HAP-1 (cell line): Measurements from ENCODE around the gene USP31.

Experiments
- DNase-seq, 2 experiments: peaks; one replicate each; pipeline ENCODE4 v3.0.0-alpha.2; 2016 to 2020; ENCODE audit warnings: low spot score in 2 of 2
- H3K27me3 ChIP-seq: fragments of 250-450 bp; sonication (Bioruptor Pico); 2 replicates; pipeline ENCODE4 v1.5.1; 2020; ENCODE audit warnings: low read depth, mild to moderate bottlenecking, moderate library complexity
- H3K36me3 ChIP-seq: fragments of 250-450 bp; sonication (Bioruptor Pico); replicated peaks from 2 replicates; pipeline ENCODE4 v1.5.1; 2020; ENCODE audit warnings: mild to moderate bottlenecking
- H3K4me1 ChIP-seq: fragments of 250-450 bp; sonication (Bioruptor Pico); 2 replicates; pipeline ENCODE4 v1.5.1; 2020; ENCODE audit warnings: mild to moderate bottlenecking
- H3K4me3 ChIP-seq: fragments of 250-450 bp; sonication (Bioruptor Pico); 2 replicates; pipeline ENCODE4 v1.5.1; 2020; ENCODE audit warnings: mild to moderate bottlenecking, moderate library complexity
- H3K9me3 ChIP-seq: fragments of 250-450 bp; sonication (Bioruptor Pico); 2 replicates; pipeline ENCODE4 v1.5.1; 2020; ENCODE audit warnings: mild to moderate bottlenecking, moderate library complexity
- in situ Hi-C: fragments of 300-500 bp; cut with MboI; formaldehyde crosslinking; loops from 3 replicates; pipeline ENCODE4 v1.14.3; 2020; ENCODE audit warnings: low sequenced_read_pairs, inconsistent platforms, mixed read lengths

The USP31 gene

GRCh38 chr16:23174622-23175021, 25.4 kb upstream of the USP31 start:
- Histone ChIP-seq H3K36me3 (no peaks in the 10 kb centered on the region), H3K27me3 (no peaks in the 10 kb centered on the region; the same call in 1 of the 2 replicates), H3K4me3 (no peak overlapping the region), H3K9me3 (no peaks in the 10 kb centered on the region), H3K4me1 (no peaks in the 10 kb centered on the region)
- peak in 1 of 2 experiments; percentile 23 for DNase-seq
- in situ Hi-C loops = loop anchor here (5.0 kb wide), 1 partner anchor 253 kb away; no protein-coding TSS in a partner anchor

GRCh38 chr16:23172994-23173393, 23.7 kb upstream of the USP31 start:
- no peak for DNase-seq
- Histone ChIP-seq H3K4me3 (no peak overlapping the region), H3K27me3 (peaks cover 4% of the 10 kb centered on the region; the same call in 1 of the 2 replicates), H3K36me3 (no peaks in the 10 kb centered on the region), H3K4me1 (no peaks in the 10 kb centered on the region), H3K9me3 (no peaks in the 10 kb centered on the region)
- in situ Hi-C loops = no loop called here

GRCh38 chr16:23172583-23172982, 23.3 kb upstream of the USP31 start:
- no peaks in the 10 kb centered on the region for H3K4me1 ChIP-seq
- H3K4me3 ChIP-seq = no peak overlapping the region
- in situ Hi-C loops = no loop called here
- DNase-seq = no peak
- no peaks in the 10 kb centered on the region for H3K36me3 ChIP-seq
- H3K9me3 ChIP-seq = no peaks in the 10 kb centered on the region
- peaks cover 4% of the 10 kb centered on the region; the same call in 1 of the 2 replicates for H3K27me3 ChIP-seq

- in situ Hi-C loops = no loop called here
- Histone ChIP-seq H3K36me3 (no peaks in the 10 kb centered on the region), H3K4me1 (no peaks in the 10 kb centered on the region), H3K4me3 (no peak overlapping the region), H3K9me3 (no peaks in the 10 kb centered on the region), H3K27me3 (peaks cover 6% of the 10 kb centered on the region; the same call in 1 of the 2 replicates)
- no peak for DNase-seq
These were observed 15.5 kb upstream of the USP31 start for GRCh38 chr16:23164736-23165135.

GRCh38 chr16:23163921-23164320, 14.7 kb upstream of the USP31 start:
- H3K4me3 ChIP-seq = no peak overlapping the region
- H3K36me3 ChIP-seq = no peaks in the 10 kb centered on the region
- H3K9me3 ChIP-seq = no peaks in the 10 kb centered on the region
- DNase-seq = no peak
- H3K27me3 ChIP-seq = peaks cover 6% of the 10 kb centered on the region; the same call in 1 of the 2 replicates
- in situ Hi-C loops = no loop called here
- H3K4me1 ChIP-seq = no peaks in the 10 kb centered on the region

GRCh38 chr16:23160574-23160973, 11.3 kb upstream of the USP31 start:
- H3K4me1 ChIP-seq = no peaks in the 10 kb centered on the region
- in situ Hi-C loops = no loop called here
- H3K4me3 ChIP-seq = no peak overlapping the region
- H3K27me3 ChIP-seq = peaks cover 2% of the 10 kb centered on the region; the same call in 1 of the 2 replicates
- no peaks in the 10 kb centered on the region for H3K9me3 ChIP-seq
- H3K36me3 ChIP-seq = no peaks in the 10 kb centered on the region
- no peak for DNase-seq

- Histone ChIP-seq H3K4me3 (no peak overlapping the region), H3K4me1 (no peaks in the 10 kb centered on the region), H3K9me3 (no peaks in the 10 kb centered on the region), H3K36me3 (no peaks in the 10 kb centered on the region), H3K27me3 (peaks cover 2% of the 10 kb centered on the region)
- in situ Hi-C loops = no loop called here
- DNase-seq = no peak
These were observed 10.8 kb upstream of the USP31 start for GRCh38 chr16:23160082-23160481.

- in situ Hi-C loops = no loop called here
- no peak for DNase-seq
These were observed 8.9 kb upstream of the USP31 start for GRCh38 chr16:23158114-23158513.

GRCh38 chr16:23156946-23157460, 7.8 kb upstream of the USP31 start:
- Histone ChIP-seq H3K27me3 (no peaks in the 10 kb centered on the region; the same call in 1 of the 2 replicates), H3K4me3 (no peak overlapping the region), H3K36me3 (no peaks in the 10 kb centered on the region), H3K4me1 (no peaks in the 10 kb centered on the region), H3K9me3 (no peaks in the 10 kb centered on the region)
- in situ Hi-C loops = no loop called here
- DNase-seq = no peak

More at GRCh38 chr16:23158114-23158513, 8.9 kb upstream of the USP31 start:
- Histone ChIP-seq H3K36me3 (no peaks in the 10 kb centered on the region), H3K9me3 (no peaks in the 10 kb centered on the region), H3K4me3 (no peak overlapping the region), H3K27me3 (no peaks in the 10 kb centered on the region; the same call in none of the 2 replicates), H3K4me1 (no peaks in the 10 kb centered on the region)

GRCh38 chr16:23156110-23156509, 6.9 kb upstream of the USP31 start:
- DNase-seq = no peak
- Histone ChIP-seq H3K4me1 (no peaks in the 10 kb centered on the region), H3K27me3 (no peaks in the 10 kb centered on the region; the same call in 1 of the 2 replicates), H3K4me3 (no peak overlapping the region), H3K36me3 (no peaks in the 10 kb centered on the region), H3K9me3 (no peaks in the 10 kb centered on the region)
- in situ Hi-C loops = no loop called here

- Histone ChIP-seq H3K36me3 (no peaks in the 10 kb centered on the region), H3K4me3 (no peak overlapping the region), H3K9me3 (no peaks in the 10 kb centered on the region), H3K27me3 (no peaks in the 10 kb centered on the region; the same call in 1 of the 2 replicates), H3K4me1 (no peaks in the 10 kb centered on the region)
- in situ Hi-C loops = no loop called here
- peak in 1 of 2 experiments; percentile 21 for DNase-seq
These were observed 6.3 kb upstream of the USP31 start for GRCh38 chr16:23155445-23156049.

GRCh38 chr16:23152386-23153178, 3.3 kb upstream of the USP31 start:
- Histone ChIP-seq H3K4me3 (no peak overlapping the region), H3K36me3 (no peaks in the 10 kb centered on the region), H3K4me1 (no peaks in the 10 kb centered on the region; the same call in none of the 2 replicates), H3K27me3 (no peaks in the 10 kb centered on the region; the same call in 1 of the 2 replicates), H3K9me3 (no peaks in the 10 kb centered on the region)
- DNase-seq = no peak
- in situ Hi-C loops = no loop called here

- in situ Hi-C loops = no loop called here
- no peak for DNase-seq
- H3K4me3 ChIP-seq = peak overlapping the region; percentile 50
- no peaks in the 10 kb centered on the region for H3K9me3 ChIP-seq
- no peaks in the 10 kb centered on the region for H3K36me3 ChIP-seq
- no peaks in the 10 kb centered on the region for H3K27me3 ChIP-seq
- H3K4me1 ChIP-seq = peaks cover 12% of the 10 kb centered on the region
These were observed 727 bp upstream of the USP31 start for GRCh38 chr16:23149993-23150364.
